Measurements from ENCODE around the gene AEBP2.
"Not testable (repeated sequence)": the region's sequence is repeated elsewhere in the genome, so short reads cannot be mapped to it uniquely, and the experiment has no call there.

- not testable (repeated sequence) for TF ChIP-seq POLR2AphosphoS5, TAF1, POLR2A (IDR thresholded peaks at IDR 0.05; ENCODE audit: low read depth, low read length)
Observed at GRCh38 chr12:19400649-19401285, 38.5 kb upstream of the AEBP2 start.
